Nucleus accumbens (tissue), 56 donors: ENCODE data around the gene EVPLL.
"Not testable (repeated sequence)": the region's sequence is repeated elsewhere in the genome, so short reads cannot be mapped to it uniquely, and the experiment has no call there.

Source experiments
- DNase-seq, 56 donors: peaks; one replicate each; lab custom pipeline; 2025; lab: John Stamatoyannopoulos, UW

The EVPLL gene

DNA sequence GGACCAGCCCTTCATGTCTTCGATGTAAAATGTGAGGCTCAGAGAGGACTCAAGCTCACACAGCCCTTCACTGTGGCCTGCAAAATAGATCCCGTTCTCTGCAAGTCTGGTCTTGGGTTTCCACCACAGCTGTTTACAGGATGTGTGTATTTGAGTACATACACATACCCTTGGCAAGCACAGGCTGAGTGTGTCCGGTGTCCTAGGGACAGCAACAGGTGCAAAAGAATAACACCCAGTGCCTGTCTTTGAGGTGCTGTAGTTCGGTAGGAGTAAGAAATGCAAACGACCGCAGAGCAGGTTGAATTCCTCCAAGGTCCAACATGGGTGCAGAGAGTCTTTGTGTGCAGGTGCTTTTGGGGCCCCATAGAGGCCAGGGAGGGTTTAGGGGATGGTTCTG is 44.9 kb downstream of the EVPLL start:
- not testable (repeated sequence) for DNase-seq

DNA sequence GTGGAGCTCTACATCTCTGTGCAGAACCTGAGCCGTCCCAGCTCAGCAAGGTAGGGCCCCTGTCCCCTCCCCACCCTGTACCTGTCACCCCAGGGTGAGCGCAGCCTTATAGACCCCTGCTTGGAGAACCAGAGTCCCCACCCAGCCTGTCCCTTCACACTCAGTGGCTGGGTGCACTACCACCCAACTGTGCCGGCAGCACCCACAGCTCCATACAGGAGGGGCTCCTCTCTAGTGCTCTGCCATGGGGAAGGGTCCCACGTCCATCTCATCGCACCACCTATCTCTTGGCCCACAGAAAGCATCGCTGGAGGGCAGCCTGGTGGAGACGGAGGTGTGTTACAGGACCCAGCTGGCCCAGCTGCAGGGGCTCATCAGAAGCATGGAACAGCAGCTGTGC is 45.4 kb downstream of the EVPLL start:
- DNase-seq: not testable (repeated sequence)

DNA sequence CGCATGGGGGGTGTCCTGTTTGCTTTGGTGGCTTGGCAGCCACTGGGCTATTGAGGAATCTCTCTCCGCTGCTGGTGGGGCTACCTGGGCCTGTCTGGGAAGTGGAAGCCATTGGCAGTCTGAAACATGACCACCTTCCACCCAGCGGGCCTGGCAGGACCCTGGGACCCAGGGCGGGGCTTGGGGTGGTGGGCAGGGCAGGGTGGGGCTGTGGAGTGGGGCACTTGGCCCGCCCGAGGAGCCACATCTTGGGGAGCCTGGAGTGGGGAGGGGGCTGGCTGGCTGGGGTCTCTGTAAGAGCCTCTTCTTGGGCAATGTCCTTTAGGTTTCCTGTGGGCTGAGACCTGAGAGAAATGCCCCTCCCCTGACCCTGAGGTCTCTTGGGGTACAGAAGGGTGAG is 48.0 kb downstream of the EVPLL start:
- not testable (repeated sequence) for DNase-seq

DNA sequence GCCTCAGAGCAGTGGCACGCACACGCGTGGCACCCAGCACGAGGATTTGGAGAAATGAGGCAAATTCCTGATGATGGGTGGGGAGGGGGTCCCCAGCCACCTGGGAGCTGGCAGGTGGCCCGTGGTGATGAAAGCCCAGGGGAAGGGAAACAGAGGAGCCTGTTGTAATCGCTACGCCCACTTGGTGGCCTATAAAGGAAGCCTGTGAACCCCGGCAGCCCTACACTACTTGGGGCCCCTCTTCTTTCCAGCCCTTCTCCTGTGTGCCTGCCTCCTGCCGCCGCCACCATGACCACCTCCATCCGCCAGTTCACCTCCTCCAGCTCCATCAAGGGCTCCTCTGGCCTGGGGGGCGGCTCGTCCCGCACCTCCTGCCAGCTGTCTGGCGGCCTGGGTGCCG is 49.1 kb downstream of the EVPLL start:
- DNase-seq: not testable (repeated sequence)

DNA sequence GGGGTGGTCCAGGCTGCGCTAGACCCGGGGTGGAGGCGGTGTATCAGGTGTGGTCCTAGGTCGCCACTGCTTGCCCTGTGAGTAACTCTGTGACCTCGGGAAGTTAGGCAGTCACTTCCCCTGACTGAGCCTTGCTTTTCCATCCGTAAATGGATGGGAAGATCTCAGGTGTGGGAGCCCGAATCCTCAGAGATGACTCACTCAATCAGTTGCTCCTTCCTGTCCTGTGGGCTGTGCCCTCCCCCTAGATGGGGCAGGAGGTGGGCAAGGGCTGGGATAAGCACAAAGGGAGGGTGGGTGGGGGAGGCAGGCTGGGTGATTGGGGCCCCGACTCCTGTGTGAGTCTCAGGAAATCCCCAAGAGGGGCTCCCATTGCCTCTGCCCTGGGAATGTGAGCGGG is 54.6 kb downstream of the EVPLL start:
- not testable (repeated sequence) for DNase-seq
